Kidney tubule cell (primary cell): ENCODE data around the gene IRAK1.

Experiments used
- DNase-seq: peaks from one replicate; pipeline ENCODE4 v3.0.0-alpha.2; 2018; ENCODE audit warnings: low spot score

The IRAK1 gene

DNA sequence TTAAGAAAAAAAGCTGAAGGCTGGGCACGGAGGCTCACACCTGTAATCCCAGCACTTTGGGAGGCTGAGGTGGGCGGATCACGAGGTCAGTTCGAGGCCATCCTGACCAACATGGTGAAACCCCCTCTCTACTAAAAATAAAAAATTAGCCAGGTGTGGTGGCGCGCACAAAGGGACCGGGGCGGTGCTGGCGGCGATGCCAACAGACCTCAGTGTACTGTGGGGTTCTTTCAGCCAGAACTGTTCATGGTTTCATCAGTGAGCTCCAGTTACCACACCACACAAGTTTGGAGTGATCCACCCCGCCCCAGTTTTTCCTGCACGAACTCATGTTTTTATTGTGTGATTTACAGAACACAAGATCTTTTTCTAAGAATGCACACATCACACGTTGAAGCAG, 21.2 kb upstream of the IRAK1 start:
- no peak for DNase-seq

- peak; percentile 28 for DNase-seq
Observed at GRCh38 chrX:154040307-154040756, 20.6 kb upstream of the IRAK1 start.

GRCh38 chrX:154039577-154039976, 19.9 kb upstream of the IRAK1 start:
- no peak for DNase-seq

GRCh38 chrX:154038656-154039055, 19.0 kb upstream of the IRAK1 start:
- DNase-seq = no peak

GRCh38 chrX:154037754-154038153, 18.1 kb upstream of the IRAK1 start:
- DNase-seq = no peak

DNA sequence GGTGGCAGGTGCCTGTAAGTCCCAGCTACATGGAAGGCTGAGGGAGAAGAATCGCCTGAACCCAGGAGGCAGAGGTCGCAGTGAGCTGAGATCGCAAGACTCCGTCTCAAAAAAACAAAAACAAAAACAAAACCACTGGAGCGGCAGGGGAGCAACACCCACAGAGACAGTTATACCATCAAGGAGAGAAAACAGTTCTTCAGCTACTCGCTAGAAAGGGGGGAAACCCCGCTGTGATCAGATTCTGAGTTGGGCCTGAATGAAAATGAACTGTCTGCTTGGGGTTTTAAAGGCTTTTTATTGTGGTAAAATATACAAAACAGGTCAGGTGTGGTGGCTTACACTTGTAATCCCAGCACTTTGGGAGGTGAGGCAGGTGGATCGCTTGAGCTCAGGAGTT, 16.8 kb upstream of the IRAK1 start:
- DNase-seq = no peak

- no peak for DNase-seq
Observed at GRCh38 chrX:154033848-154034247, 14.1 kb upstream of the IRAK1 start.

DNA sequence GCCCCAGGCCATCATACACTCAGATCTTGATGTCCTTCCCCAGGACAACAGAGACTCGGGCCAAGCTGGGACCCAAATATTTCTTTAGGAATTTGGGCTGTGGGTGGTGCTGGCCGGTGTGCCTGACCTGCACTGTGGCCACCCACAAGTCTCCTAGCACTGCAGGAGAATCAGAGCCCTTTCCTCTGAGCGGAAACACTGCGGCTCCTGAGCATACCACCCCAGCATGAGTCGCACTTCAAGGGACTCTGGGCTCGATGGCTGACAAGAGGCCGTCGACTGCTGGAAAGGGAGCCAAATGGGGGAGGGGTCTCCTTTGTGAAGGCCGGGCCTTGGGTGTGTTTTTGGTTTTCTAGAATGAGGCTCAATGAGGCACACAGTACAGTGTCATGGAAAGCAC, 13.0 kb upstream of the IRAK1 start:
- no peak for DNase-seq

DNA sequence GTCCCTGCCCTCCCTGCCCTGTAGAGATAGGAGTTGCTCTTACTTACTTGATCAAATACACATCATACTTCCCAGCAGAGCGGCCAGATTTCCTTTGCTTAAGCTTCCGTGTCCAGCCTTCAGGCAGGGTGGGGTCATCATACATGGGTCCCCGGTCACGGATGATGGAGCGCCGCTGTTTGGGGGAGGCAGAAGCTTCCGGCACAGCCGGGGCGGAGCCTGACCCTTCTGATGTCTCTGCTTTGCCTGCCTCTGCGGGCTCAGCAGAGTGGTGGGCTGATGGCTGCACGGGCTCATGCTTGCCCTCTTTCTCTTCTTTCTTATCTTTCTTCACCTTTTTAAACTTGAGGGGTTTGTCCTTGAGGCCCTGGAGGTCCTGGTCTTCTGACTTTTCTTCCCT, 12.5 kb upstream of the IRAK1 start:
- peak; percentile 44 for DNase-seq

DNA sequence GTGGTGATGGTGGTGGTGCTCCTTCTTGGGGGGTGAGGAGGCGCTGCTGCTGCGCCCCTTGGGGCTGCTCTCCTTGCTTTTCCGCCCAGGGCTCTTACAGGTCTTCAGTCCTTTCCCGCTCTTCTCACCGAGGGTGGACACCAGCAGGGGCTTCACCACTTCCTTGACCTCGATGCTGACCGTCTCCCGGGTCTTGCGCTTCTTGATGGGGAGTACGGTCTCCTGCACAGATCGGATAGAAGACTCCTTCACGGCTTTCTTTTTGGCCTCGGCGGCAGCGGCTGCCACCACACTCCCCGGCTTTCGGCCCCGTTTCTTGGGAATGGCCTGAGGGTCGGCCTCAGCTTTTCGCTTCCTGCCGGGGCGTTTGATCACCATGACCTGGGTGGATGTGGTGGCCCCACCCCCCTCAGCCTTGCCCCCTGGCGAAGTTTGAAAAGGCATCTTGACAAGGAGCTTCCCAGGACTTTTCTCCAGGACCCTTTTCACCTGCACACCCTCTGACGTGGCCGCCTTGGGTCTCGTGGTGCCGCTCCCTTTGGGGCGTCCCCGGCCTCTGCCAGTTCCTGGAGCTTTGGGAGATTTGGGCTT, 11.1 kb upstream of the IRAK1 start:
- no peak for DNase-seq

DNA sequence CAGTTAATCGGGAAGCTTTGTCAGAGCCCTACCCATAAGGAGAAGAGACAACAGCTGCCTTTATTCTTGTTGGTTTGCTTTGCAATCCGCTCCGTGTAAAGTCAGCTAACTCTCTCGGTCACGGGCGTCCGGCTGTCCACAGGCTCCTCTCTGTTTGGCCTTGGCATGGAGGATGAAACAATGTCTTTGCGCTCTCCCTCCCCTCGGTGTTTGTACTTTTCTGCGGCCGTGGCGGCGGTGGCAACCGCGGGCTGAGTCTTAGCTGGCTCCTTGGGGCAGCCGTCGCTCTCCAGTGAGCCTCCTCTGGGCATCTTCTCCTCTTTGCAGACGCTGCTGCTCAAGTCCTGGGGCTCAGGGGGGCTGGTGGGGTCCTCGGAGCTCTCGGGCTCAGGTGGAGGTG, 10.6 kb upstream of the IRAK1 start:
- DNase-seq = no peak

DNA sequence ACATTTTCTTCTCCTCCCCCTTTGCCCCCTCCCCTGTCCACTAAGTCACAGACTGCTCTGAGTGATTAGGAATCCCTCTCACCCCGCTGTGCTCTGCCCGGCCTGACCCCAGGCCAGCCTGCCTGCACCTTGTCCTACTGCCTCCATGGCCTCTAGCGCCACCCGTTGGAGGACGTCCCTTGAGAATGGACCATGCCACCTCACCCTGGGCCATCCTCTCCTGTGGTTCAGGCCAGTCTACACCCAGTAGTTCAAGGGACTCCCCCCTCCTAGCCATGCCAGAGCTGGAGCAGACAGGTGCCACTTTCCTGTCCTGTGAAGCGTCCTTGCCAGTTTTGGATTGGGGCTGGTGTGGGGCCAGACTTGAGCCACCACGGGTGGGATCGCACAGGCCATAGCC, 9.7 kb upstream of the IRAK1 start:
- DNase-seq = no peak

DNA sequence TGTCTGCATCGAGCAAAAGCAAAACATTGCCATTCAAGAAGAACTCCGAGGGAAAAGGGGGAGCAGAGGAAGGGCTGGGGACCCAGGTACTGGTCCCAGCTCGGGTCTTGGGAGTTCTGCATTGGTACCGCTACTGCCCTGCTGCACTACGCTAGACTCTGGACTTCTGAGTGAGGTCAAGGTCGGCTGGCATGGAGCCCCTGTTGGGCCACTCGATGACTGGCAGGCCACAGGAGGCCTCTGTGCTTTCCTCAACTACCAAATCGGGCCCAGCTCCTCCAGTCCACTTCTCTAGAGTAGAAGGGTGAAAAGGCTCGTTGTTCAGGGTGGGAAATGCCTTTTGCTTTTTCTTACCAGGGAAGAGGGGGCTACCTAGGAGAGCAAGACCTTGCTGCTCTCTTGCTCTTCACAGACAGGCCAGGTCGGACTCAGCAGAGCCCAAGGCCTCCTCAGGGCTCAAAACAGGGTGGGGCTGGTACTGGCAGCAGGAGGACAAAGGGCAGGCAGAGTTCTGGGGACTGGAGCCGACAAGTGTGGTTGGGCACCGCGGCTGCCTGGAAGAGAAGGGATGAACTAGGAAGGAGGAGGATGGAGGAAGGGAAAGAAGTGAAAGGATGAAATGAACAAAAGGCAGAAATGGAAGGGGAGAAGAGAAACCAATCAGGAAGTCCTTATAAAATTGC, 8.9 kb upstream of the IRAK1 start:
- no peak for DNase-seq

DNA sequence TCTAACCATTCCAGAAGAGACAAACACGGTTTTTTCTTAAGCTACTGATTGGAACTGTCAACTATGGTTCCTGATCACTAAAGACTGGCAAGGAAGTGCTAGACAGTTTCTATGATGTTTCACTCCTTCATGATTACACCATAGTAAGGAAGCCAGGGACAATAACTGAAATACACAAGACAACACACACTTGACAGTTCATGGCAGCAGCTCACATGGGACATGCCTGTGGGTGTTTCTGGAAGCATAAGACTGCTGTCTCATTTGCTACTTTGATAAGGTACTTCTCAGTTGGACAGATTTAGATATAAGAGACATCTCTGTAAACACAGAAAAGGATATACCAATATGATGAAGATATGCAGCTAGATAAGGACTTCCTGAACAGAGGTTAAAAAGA, 8.3 kb upstream of the IRAK1 start:
- DNase-seq = no peak

DNA sequence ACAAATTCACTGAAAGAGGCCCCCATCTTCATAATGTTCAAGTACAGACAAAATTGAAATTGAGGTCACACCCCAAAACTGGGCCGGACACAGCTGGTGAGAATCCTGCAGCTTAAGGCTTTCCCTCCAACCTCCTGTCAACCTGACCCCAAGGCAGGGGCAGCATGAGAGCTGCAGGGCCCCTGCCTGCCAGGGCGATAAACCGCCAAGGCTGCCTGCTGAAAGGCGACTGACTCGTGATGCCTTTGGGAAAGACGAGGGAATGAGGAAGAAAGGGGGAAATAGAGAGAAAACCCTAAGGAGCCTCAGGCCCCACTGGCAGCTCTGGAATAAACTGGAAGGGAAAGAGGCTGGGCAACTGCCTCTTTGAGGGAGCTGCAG, 7.3 kb upstream of the IRAK1 start:
- DNase-seq = no peak

DNA sequence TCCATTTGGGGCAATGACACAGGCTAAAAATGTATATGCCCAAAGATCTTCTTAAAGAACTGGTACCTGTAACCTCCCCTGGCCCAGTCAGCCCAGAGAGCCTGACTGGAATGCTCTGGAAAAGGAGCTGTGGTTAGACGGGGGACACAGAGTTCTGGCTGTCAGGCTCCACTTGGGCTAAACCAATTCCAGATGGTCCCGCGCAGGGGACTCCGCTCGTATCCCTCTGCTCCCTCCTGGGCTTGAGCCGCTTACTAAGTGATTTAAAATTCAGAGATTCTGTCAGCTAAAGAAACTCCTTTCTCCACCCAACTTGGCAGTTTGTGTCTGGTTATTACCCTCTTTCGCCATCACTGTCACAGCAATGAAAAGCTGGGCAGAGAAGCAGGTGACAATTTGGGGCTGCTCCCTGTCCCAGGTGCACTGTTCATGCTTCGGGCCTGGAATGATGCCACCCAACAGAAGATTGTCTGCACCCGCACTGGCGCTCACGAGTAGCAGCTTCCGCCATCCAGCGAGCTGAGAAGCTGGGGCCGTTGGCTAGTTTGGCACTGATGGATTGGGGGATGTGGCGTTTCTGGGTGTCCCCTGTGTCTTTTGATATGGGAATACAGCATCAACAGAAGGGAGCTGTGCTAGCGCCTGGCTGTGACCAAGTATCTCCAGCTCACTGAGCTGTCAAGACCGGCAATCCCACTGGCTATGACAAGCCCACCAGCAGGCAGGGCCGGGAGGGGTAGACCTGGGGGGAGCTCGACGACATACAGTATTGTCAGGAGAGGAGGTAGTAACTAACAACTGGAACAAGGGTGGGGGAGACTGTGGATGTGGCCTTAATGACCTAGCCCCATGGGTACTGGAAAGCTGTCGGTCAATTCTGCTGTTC, 6.7 kb upstream of the IRAK1 start:
- no peak for DNase-seq

GRCh38 chrX:154025230-154025629, 5.5 kb upstream of the IRAK1 start:
- no peak for DNase-seq

GRCh38 chrX:154024271-154024670, 4.6 kb upstream of the IRAK1 start:
- DNase-seq = no peak

DNA sequence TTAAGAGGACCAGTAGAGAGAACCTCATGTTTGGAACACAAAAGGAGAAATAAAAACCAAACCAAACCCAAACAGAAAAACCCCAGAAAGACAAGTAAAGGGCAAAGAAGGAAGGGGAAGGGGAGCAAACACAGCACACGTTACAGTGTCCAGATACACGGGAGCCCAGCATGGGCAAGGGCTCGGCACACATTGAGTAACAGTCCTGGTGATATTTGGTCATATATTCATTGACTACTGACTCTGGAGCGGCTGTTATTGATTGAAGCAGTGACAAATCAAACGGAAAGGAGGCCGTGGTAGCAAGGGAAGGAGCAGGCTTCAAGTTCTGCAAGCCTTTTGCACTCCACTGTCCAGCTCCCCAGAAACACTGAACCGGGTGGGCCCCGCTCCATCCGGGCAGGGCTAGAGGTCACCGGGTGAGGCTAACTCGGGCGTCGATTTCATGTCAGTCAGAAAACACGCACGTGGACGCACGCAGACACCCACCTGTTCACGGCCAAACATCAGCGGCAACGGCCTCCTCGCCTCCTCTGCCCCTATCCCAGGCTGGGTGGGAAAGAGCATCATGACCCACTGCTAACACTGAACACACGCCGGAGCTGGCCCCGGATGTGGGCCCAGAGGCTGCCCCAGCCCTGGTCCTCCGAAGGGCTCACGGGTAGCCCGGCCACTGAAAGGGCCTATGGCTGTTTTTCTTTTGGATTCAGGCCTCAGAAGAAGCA, 3.7 kb upstream of the IRAK1 start:
- DNase-seq = no peak

- DNase-seq = no peak
Observed at GRCh38 chrX:154022108-154022507, 2.4 kb upstream of the IRAK1 start.

DNA sequence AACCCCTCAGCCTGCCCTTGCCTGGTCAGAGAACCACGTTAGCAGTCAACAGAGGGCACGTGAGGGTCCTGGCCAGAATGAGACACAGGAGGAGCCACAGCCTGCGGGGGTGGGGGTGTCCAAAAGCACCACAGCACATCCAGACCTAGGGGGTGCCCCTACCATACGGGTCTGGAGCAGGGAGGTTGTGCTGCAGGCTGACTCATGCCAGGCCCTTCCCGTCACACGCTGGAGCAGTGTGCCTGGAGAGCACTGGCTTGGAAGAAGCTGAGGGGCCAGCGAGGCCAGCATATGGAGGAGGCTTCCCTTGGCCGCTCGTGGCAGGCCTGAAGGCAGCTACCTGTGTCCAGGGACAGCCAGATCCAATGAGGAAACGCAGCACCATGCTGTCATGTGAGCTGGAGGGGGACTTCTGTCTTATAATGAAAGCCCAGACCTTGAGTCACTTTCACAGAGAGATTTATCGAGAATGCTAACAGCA, 1.5 kb upstream of the IRAK1 start:
- DNase-seq = peak; percentile 64

DNA sequence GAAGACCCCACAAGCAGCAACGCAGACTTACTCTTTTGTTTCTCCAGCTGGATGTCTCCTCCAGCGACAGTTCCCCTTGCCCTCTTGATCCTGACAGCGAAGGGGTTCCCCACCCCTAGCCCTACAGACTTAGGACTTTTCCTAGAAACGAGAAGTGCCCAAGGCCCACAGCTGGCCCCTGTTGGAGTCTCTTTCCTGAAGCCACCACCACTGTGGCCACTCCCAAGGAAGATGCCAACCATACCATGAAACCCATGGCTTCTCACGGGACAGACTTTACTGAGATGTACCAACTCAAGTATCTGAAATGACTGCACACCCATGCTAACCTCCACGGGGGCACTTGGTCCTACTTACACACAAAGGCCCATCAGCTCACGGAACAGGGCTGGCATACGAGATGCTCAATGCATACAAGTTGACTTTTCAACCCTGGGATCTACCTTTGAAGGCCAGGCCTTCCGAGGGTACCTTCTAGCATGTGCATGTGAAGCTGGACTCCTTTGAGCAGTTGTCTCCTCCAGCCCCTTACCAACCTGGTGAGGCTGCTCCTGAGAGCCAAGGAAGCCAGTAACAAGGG, 924 bp upstream of the IRAK1 start:
- DNase-seq = no peak
